HG03342 (cell line): ENCODE results near the gene CA12.

ENCODE experiments used
- ATAC-seq: cut with Tn5 transposase; IDR thresholded peaks from one replicate; pipeline ENCODE4 v1.9.1; 2021; ENCODE audit warnings: mild to moderate bottlenecking, moderate library complexity; ENCODE audit not compliant: unreplicated experiment

Gene CA12

GRCh38 chr15:63379492-63380150 lies 2.0 kb downstream of the CA12 start:
- ATAC-seq: no peak

GRCh38 chr15:63378946-63379345 lies 2.7 kb downstream of the CA12 start:
- ATAC-seq: no peak

- ATAC-seq: no peak
These were observed 6.7 kb downstream of the CA12 start for GRCh38 chr15:63374686-63375520.

- ATAC-seq: no peak
These were observed 7.6 kb downstream of the CA12 start for GRCh38 chr15:63373866-63374548.

- ATAC-seq: no peak
These were observed 8.3 kb downstream of the CA12 start for GRCh38 chr15:63373330-63373729.

GRCh38 chr15:63372753-63373152 lies 8.9 kb downstream of the CA12 start:
- no peak for ATAC-seq

- no peak for ATAC-seq
These were observed 9.5 kb downstream of the CA12 start for GRCh38 chr15:63372018-63372705.

GRCh38 chr15:63371297-63371918 lies 10.2 kb downstream of the CA12 start:
- ATAC-seq: no peak

GRCh38 chr15:63370764-63371163 lies 10.9 kb downstream of the CA12 start:
- no peak for ATAC-seq

GRCh38 chr15:63369781-63370180 lies 11.9 kb downstream of the CA12 start:
- ATAC-seq: no peak

GRCh38 chr15:63369296-63369695 lies 12.3 kb downstream of the CA12 start:
- ATAC-seq: no peak

- ATAC-seq: no peak
These were observed 13.1 kb downstream of the CA12 start for GRCh38 chr15:63368503-63368902.

GRCh38 chr15:63367900-63368299 lies 13.7 kb downstream of the CA12 start:
- ATAC-seq: no peak

- no peak for ATAC-seq
These were observed 14.3 kb downstream of the CA12 start for GRCh38 chr15:63367390-63367789.

- no peak for ATAC-seq
These were observed 15.2 kb downstream of the CA12 start for GRCh38 chr15:63366451-63366850.

- no peak for ATAC-seq
These were observed 16.4 kb downstream of the CA12 start for GRCh38 chr15:63365273-63365680.

GRCh38 chr15:63364399-63365272 lies 17.0 kb downstream of the CA12 start:
- no peak for ATAC-seq

- no peak for ATAC-seq
These were observed 18.4 kb downstream of the CA12 start for GRCh38 chr15:63363292-63363691.

- ATAC-seq: no peak
These were observed 18.8 kb downstream of the CA12 start for GRCh38 chr15:63362885-63363284.

- no peak for ATAC-seq
These were observed 19.4 kb downstream of the CA12 start for GRCh38 chr15:63362196-63362595.
